Activated naive CD8-positive, alpha-beta T cell treated with anti-CD3 and anti-CD28 coated beads, Interleukin-2, amount 50 U/mL, for 24 hours (primary cell): ENCODE results near the gene DLG3.

ENCODE experiments used
- ATAC-seq: fragments of 150-1000 bp; cut with Tn5 transposase; one replicate; pipeline ENCODE4 v1.10.0; 2021
- DNase-seq: peaks from one replicate; pipeline ENCODE4 v3.0.0; 2021
- H3K27ac Mint-ChIP-seq: one replicate; pipeline ENCODE4 v1.8.0; 2021; ENCODE audit warnings: mild to moderate bottlenecking, mixed read lengths
- H3K27me3 Mint-ChIP-seq: one replicate; pipeline ENCODE4 v1.8.0; 2021; ENCODE audit warnings: mixed read lengths
- H3K36me3 Mint-ChIP-seq: one replicate; pipeline ENCODE4 v1.8.0; 2021; ENCODE audit warnings: low read depth, mixed read lengths
- H3K4me1 Mint-ChIP-seq: one replicate; pipeline ENCODE4 v1.8.0; 2021; ENCODE audit warnings: mixed read lengths
- H3K4me3 Mint-ChIP-seq: one replicate; pipeline ENCODE4 v1.8.0; 2021; ENCODE audit warnings: mild to moderate bottlenecking, moderate library complexity, mixed read lengths
- H3K9me3 Mint-ChIP-seq: one replicate; pipeline ENCODE4 v1.8.0; 2021; ENCODE audit warnings: mixed read lengths

The DLG3 gene

GRCh38 chrX:70432936-70433847 is 11.4 kb upstream of the DLG3 start:
- no peaks in the 10 kb centered on the region for H3K36me3 Mint-ChIP-seq
- peaks cover 18% of the 10 kb centered on the region for H3K4me1 Mint-ChIP-seq
- no peak for DNase-seq
- no peak for ATAC-seq
- H3K27me3 Mint-ChIP-seq, result peaks cover 8% of the 10 kb centered on the region
- peak overlapping the region; percentile 90 for H3K27ac Mint-ChIP-seq
- H3K9me3 Mint-ChIP-seq, result no peaks in the 10 kb centered on the region
- peak overlapping the region; percentile 88 for H3K4me3 Mint-ChIP-seq

DNA sequence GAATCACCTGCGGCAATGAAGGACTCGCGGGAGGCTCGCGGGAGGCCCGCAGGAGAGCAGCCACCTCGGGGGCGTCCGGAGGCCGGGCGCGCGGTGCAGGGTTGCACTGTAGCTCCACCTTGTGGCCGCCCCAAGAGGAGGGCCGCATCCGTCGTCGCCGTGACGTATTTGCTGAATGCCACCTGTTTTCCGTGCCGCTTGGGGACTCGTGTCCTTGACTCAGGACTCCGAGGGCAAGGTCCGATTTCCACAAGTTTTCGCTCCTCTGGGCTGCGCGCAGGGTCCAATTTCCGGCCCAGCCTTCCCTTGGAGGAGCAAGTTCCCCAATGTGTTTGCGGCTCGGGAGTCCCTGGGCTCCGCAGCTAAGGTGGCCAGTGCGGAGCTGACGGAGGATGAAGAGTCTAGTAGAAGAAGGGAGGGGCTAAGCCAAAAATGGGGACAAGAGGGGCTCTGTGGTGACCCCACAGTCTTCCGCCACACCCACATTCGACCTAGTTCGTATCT is 10.7 kb upstream of the DLG3 start:
- peak; percentile 76 for DNase-seq
- ATAC-seq, result peak; percentile 72
- H3K9me3 Mint-ChIP-seq, result no peaks in the 10 kb centered on the region
- H3K4me1 Mint-ChIP-seq, result peaks cover 25% of the 10 kb centered on the region
- peaks cover 8% of the 10 kb centered on the region for H3K27me3 Mint-ChIP-seq
- H3K36me3 Mint-ChIP-seq, result no peaks in the 10 kb centered on the region
- H3K4me3 Mint-ChIP-seq, result peak overlapping the region; percentile 88
- peak overlapping the region; percentile 90 for H3K27ac Mint-ChIP-seq

DNA sequence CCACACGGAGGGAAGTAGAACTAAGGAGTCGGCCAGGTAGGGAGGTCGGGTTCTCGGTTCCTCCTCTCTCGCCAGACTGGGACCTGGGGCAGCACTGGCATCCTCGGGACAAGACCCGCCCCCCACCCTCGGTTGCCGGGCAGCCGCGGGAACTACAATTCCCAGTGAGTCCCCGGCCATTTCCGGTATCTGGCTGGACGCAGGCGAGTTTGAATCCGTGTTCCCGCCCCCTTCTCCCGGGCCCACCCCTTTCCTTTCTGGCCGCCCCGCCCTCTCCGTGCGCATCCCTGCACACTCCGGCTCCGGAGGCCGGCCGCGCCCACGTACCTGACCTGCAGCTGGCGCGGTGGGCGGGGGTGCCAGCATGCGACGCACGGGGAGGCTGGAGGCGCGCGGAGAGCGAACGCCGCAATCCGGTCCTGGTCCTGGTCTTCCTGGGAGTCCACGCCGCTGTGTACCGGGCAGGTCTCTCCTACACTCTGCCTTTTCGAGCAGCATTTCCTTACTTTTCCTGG is 10.2 kb upstream of the DLG3 start:
- H3K27ac Mint-ChIP-seq, result peak overlapping the region; percentile 90
- peak; percentile 67 for ATAC-seq
- H3K4me1 Mint-ChIP-seq, result peaks cover 29% of the 10 kb centered on the region
- H3K27me3 Mint-ChIP-seq, result peaks cover 11% of the 10 kb centered on the region
- peak overlapping the region; percentile 88 for H3K4me3 Mint-ChIP-seq
- no peaks in the 10 kb centered on the region for H3K9me3 Mint-ChIP-seq
- DNase-seq, result peak; percentile 80
- H3K36me3 Mint-ChIP-seq, result no peaks in the 10 kb centered on the region

DNA sequence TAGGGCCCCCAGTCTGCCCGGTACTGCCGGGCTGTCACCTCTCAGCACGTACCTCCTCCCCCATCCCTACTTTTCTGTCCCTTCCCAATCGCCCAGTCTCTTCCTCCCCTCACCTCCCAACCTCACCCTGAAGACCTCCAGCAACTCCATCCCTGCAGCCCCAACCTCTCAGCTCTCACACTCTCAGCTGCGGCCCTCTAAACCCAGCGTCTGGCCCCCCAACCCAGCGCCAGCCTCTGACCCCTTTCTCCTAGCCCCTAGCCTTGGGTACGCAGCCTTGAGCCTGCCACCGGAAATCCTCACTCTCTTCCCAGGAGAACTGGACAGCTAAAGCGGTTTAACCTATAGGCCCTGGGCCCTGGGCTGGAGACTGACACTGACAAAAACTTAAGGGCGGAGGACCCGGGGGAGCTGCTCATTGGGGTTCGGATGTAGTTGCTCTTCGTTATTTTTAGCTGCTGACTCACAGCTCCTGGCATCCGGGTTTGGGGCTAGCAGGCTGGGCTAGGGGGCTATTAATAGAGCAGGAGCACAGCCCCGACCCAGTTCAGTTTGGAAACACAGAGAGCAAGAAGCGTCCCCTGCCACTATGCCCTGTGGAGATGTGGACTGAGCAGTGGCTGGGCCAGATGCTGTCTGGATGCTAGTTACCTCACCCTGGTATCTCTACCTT is 9.6 kb upstream of the DLG3 start:
- H3K4me3 Mint-ChIP-seq, result peak overlapping the region; percentile 88
- no peaks in the 10 kb centered on the region for H3K36me3 Mint-ChIP-seq
- no peaks in the 10 kb centered on the region for H3K9me3 Mint-ChIP-seq
- no peak for ATAC-seq
- peaks cover 29% of the 10 kb centered on the region for H3K4me1 Mint-ChIP-seq
- DNase-seq, result no peak
- H3K27me3 Mint-ChIP-seq, result peaks cover 12% of the 10 kb centered on the region
- no peak overlapping the region for H3K27ac Mint-ChIP-seq

DNA sequence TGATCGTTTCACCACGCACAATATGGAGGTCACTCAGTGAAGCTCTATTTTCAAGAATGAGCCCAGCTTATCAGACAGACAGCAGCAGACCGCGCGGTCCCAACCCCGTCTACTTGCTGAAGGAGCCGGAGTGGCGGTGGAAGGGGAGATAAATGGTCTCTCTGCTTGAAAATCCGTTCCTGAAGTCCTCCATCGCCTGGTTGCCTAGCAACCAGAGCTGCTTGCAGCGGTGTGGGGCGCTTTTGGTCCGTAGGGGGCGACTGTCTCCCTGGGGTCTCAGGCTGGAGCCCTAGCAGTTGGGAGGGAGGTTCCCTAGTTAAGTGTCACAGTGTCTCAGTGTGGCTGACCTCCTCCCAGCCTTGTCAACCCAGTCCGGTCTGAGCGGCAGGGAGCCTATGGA is 8.3 kb upstream of the DLG3 start:
- Mint-ChIP-seq H3K27ac (no peak overlapping the region), H3K9me3 (no peaks in the 10 kb centered on the region), H3K36me3 (no peaks in the 10 kb centered on the region), H3K27me3 (peaks cover 19% of the 10 kb centered on the region), H3K4me1 (peaks cover 29% of the 10 kb centered on the region), H3K4me3 (no peak overlapping the region)
- ATAC-seq (no peak), DNase-seq (no peak)

DNA sequence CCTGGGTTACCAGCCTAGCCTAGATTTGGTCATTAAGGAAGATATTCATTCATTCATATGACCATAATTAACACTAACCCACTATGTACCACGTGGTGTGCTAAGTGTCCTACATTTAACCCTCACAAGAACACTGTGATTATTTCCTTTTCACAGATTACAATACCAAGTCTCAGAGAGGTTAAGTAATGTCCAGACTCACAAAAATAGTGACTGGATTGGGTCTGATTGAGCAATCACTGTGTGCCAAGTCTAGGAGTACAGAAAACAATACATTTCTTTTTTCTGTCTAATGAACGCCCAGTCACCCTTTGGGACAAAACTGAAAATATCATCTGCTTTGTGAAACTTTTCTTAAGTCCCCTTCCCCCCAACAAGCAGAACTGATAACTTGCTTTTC is 7.6 kb upstream of the DLG3 start:
- Mint-ChIP-seq H3K27me3 (peaks cover 21% of the 10 kb centered on the region), H3K4me1 (peaks cover 29% of the 10 kb centered on the region), H3K9me3 (no peaks in the 10 kb centered on the region), H3K36me3 (no peaks in the 10 kb centered on the region), H3K27ac (no peak overlapping the region), H3K4me3 (no peak overlapping the region)
- DNase-seq (no peak), ATAC-seq (no peak)

DNA sequence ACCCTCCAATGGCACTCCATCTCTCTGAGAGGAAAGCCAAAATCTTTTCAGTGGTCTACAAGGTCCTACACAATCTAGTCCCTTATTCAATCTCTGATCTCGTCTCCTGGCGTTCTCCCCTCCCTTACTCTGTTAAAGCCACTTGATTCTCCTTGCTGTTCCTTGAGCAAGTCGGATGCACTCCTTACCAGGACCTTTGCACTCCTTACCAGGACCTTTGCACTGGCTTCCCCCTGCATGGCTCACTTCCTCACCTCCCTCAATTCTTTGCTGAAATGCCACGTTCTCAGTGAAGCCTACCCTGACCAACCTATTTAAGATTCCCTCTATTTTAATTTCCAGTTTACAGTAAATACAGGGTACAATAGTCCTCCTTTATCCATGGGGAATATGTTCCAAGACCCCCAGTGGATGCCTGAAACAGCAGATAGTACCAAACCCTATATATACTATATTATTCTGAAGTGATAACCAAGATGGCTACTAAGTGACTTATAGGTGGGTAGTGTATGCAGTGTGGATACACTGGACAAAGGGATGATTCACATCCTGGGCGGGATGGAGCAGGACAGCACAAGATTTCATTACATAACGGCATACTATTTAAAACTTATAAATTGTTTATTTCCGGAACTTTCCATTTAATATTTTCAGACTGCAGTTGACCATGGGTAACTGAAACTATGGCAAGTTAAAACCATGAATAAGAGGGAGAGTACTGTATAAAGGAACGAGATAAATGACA is 6.5 kb upstream of the DLG3 start:
- no peak overlapping the region for H3K27ac Mint-ChIP-seq
- peaks cover 29% of the 10 kb centered on the region for H3K4me1 Mint-ChIP-seq
- peaks cover 30% of the 10 kb centered on the region for H3K27me3 Mint-ChIP-seq
- no peaks in the 10 kb centered on the region for H3K36me3 Mint-ChIP-seq
- DNase-seq (no peak), ATAC-seq (no peak)
- H3K9me3 Mint-ChIP-seq, result no peaks in the 10 kb centered on the region
- H3K4me3 Mint-ChIP-seq, result no peak overlapping the region

GRCh38 chrX:70439016-70439415 is 5.6 kb upstream of the DLG3 start:
- Mint-ChIP-seq H3K27me3 (peaks cover 30% of the 10 kb centered on the region), H3K9me3 (no peaks in the 10 kb centered on the region), H3K36me3 (no peaks in the 10 kb centered on the region), H3K27ac (no peak overlapping the region), H3K4me3 (no peak overlapping the region), H3K4me1 (peaks cover 22% of the 10 kb centered on the region)
- ATAC-seq (peak; percentile 71), DNase-seq (no peak)

- DNase-seq, result no peak
- Mint-ChIP-seq H3K27me3 (peaks cover 39% of the 10 kb centered on the region), H3K4me3 (no peak overlapping the region), H3K36me3 (no peaks in the 10 kb centered on the region), H3K9me3 (no peaks in the 10 kb centered on the region), H3K4me1 (peaks cover 16% of the 10 kb centered on the region), H3K27ac (no peak overlapping the region)
- no peak for ATAC-seq
Observed at GRCh38 chrX:70442224-70442623, 2.4 kb upstream of the DLG3 start.

- DNase-seq (no peak), ATAC-seq (peak; percentile 36)
- H3K4me3 Mint-ChIP-seq, result peak overlapping the region; percentile 49
- H3K36me3 Mint-ChIP-seq, result no peaks in the 10 kb centered on the region
- H3K27ac Mint-ChIP-seq, result no peak overlapping the region
- no peaks in the 10 kb centered on the region for H3K9me3 Mint-ChIP-seq
- peaks cover 4% of the 10 kb centered on the region for H3K4me1 Mint-ChIP-seq
- peaks cover 30% of the 10 kb centered on the region for H3K27me3 Mint-ChIP-seq
Observed at GRCh38 chrX:70444946-70445656, 466 bp downstream of the DLG3 start.

DNA sequence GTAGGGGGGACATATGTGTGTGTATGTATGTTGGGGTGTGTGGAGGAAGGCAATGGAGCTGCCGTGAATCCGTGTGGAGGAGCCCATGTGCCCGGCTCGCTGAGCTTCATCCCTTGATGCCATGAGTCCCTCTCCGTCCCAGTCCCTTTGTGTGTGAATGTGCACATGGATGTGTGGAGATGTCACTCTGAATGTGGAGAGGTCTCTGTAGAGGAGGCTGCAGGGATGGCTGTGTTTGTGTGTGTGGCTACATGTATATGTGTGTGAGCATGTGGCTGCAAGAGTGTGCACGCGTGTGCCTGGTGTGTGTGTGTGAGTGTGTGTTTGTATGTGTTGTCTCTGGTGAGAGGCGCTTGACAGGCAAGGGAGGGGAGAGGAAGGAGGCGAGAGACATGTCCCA is 1.3 kb downstream of the DLG3 start:
- ATAC-seq (no peak), DNase-seq (no peak)
- H3K4me3 Mint-ChIP-seq, result no peak overlapping the region
- peaks cover 23% of the 10 kb centered on the region for H3K27me3 Mint-ChIP-seq
- no peaks in the 10 kb centered on the region for H3K9me3 Mint-ChIP-seq
- no peak overlapping the region for H3K27ac Mint-ChIP-seq
- no peaks in the 10 kb centered on the region for H3K36me3 Mint-ChIP-seq
- peaks cover 4% of the 10 kb centered on the region for H3K4me1 Mint-ChIP-seq

DNA sequence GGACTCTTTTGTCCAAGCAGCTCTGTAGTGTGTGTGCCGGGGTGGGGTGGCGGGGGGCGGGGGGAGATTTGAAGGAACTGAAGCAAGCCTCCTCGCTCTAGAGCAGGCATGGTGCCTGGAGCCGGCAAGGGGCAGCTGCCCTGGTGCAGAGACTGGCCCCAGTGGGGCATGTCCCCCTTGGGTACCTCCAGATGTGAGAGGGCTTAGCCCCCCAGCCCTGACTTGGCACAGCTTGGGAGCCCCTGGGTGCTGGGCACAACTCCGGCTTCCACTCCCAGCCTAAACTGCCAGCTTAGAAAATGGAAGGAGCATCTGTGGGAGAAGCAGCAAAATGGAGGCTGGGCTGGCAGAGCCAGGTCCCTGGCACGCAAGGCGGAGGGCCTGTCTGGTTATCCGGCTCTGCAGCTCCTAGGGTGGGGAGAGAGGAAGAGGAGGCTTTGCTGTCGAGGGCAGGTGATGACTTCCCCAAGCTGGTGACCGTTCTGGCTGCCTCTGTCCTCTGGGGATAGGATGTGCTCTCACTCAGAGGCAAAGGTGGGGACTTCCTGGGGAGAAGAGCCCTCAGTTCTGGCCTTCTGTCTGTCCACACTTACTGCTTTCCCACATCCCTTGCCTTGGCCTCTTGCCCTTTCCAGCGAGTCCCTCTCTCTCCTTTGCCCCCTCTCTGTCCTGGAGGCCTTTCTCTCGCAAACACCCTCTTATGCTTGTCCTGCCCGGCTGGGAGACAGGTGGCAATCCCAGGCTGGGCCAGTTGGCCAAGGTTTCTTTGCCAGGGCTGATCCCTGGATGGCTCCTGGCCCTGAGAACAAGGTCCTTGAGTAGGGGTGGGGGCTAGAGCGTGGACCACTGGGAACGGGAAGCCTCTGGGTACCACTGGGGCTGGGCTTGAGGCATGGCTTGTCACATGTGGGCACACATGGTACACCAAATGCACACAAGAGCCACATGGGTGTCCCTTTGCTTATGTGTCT is 2.0 kb downstream of the DLG3 start:
- ATAC-seq, result no peak
- H3K9me3 Mint-ChIP-seq, result no peaks in the 10 kb centered on the region
- H3K27me3 Mint-ChIP-seq, result peaks cover 23% of the 10 kb centered on the region
- no peak overlapping the region for H3K4me3 Mint-ChIP-seq
- peaks cover 4% of the 10 kb centered on the region for H3K4me1 Mint-ChIP-seq
- no peaks in the 10 kb centered on the region for H3K36me3 Mint-ChIP-seq
- H3K27ac Mint-ChIP-seq, result no peak overlapping the region
- no peak for DNase-seq

DNA sequence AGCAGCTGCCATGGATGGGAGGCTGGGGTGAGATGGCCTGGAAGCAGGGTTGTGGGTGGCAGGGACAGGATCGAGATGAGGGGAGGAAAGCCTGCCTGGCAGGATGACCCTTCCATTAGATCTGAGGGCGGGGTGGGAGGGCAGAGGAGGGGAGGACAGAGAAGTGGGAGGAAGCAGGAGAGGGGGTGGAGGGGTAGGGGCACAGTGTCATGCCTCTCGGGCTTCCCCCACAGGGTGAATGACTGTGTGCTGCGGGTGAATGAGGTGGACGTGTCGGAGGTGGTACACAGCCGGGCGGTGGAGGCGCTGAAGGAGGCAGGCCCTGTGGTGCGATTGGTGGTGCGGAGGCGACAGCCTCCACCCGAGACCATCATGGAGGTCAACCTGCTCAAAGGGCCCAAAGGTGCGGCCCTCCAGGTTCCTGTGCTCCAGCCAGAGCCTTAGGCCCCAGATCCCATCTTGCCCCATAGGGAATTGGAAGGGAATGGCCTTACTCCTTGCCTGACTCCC is 4.9 kb downstream of the DLG3 start:
- Mint-ChIP-seq H3K9me3 (no peaks in the 10 kb centered on the region), H3K27ac (no peak overlapping the region), H3K27me3 (peaks cover 7% of the 10 kb centered on the region), H3K4me3 (no peak overlapping the region), H3K4me1 (peaks cover 20% of the 10 kb centered on the region), H3K36me3 (no peaks in the 10 kb centered on the region)
- no peak for ATAC-seq
- no peak for DNase-seq
